H1 (cell line): ENCODE results near the gene LMAN1L.

Source experiments
- EP300 ChIP-seq, 2 experiments: IDR thresholded peaks; 1 replicate in 1 of 2; 2 replicates in 1 of 2; pipeline ENCODE4 v1.6.1; 2011 to 2012; ENCODE audit warnings: low read depth in 2 of 2, low read length in 2 of 2, mild to moderate bottlenecking in 2 of 2, borderline replicate concordance in 1 of 2, inconsistent platforms in 1 of 2, moderate library complexity in 1 of 2
- EZH2 ChIP-seq: fragments of 200-600 bp; sonication (generic); IDR thresholded peaks from 2 replicates; pipeline ENCODE4 v1.7.1; 2012; ENCODE audit warnings: low read depth, mild to moderate bottlenecking, moderate library complexity, low read length, inconsistent platforms; ENCODE audit not compliant: severe bottlenecking
- GABPA ChIP-seq: IDR thresholded peaks from 2 replicates; pipeline ENCODE4 v1.6.1; 2011; ENCODE audit warnings: mild to moderate bottlenecking, low read length, moderate library complexity, borderline replicate concordance; ENCODE audit not compliant: insufficient read depth
- MAFK ChIP-seq: IDR thresholded peaks from 2 replicates; pipeline ENCODE4 v1.6.1; 2012; ENCODE audit warnings: low read depth, mild to moderate bottlenecking, improper control_type of control experiment, low read length
- PHF8 ChIP-seq: fragments of 200-600 bp; sonication (generic); conservative IDR thresholded peaks from 2 replicates; pipeline ENCODE4 v1.7.1; 2012; ENCODE audit warnings: low read depth, mild to moderate bottlenecking, inconsistent platforms, low read length, moderate library complexity
- RAD21 ChIP-seq, 2 experiments: IDR thresholded peaks in 1 of 2; conservative IDR thresholded peaks in 1 of 2; 2 replicates each; pipeline ENCODE4 v1.6.1; 2011; ENCODE audit warnings: low read depth in 2 of 2, low read length in 2 of 2, improper control_type of control experiment in 1 of 2, inconsistent platforms in 1 of 2, mild to moderate bottlenecking in 1 of 2, moderate library complexity in 1 of 2
- TAF1 ChIP-seq: IDR thresholded peaks from 2 replicates; pipeline ENCODE4 v1.6.1; 2011; ENCODE audit warnings: mild to moderate bottlenecking, low read depth, low read length
- TBP ChIP-seq: IDR thresholded peaks from 2 replicates; pipeline ENCODE4 v1.6.1; 2011; ENCODE audit warnings: low read depth, low read length, improper control_type of control experiment
- YY1 ChIP-seq: IDR thresholded peaks from 2 replicates; pipeline ENCODE4 v1.6.1; 2011; ENCODE audit warnings: low read depth, mild to moderate bottlenecking, low read length
- TF ChIP-seq, protein P1 (sequence below), 3 experiments: IDR thresholded peaks; 1 replicate in 2 of 3; 2 replicates in 1 of 3; pipeline versions ENCODE4 v1.5.1 to v1.6.1; 2011; ENCODE audit warnings: low read length in 3 of 3, mild to moderate bottlenecking in 3 of 3, inconsistent platforms in 2 of 3, low read depth in 1 of 3, moderate library complexity in 1 of 3; ENCODE audit not compliant: insufficient read depth in 1 of 3; ENCODE audit errors: control extremely low read depth in 1 of 3
- TF ChIP-seq, protein P2 (sequence below): IDR thresholded peaks from 2 replicates; pipeline ENCODE4 v1.6.1; 2011; ENCODE audit warnings: low read length, improper control_type of control experiment
- TF ChIP-seq, protein P3 (sequence below): IDR thresholded peaks from 2 replicates; pipeline ENCODE4 v1.6.1; 2012; ENCODE audit warnings: low read length, inconsistent platforms

DNA sequence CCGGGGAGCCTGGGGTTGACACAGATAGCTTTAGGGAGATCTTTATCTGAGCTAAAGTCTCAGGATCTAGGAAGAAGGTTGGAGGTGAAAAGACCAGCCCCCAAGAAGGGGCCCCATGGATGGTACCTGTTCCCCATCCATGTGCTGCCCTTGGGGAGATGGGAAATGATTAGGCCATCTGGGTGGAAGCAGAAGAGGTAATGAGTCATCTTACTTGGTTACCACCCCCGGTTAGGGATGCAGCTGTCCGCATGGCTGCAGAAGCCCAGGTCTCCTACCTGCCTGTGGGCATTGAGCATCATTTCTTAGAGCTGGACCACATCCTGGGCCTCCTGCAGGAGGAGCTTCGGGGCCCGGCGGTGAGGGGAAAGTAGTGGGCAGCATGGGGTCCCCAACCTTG is 10.7 kb downstream of the LMAN1L start:
- TF ChIP-seq, protein P1, sequence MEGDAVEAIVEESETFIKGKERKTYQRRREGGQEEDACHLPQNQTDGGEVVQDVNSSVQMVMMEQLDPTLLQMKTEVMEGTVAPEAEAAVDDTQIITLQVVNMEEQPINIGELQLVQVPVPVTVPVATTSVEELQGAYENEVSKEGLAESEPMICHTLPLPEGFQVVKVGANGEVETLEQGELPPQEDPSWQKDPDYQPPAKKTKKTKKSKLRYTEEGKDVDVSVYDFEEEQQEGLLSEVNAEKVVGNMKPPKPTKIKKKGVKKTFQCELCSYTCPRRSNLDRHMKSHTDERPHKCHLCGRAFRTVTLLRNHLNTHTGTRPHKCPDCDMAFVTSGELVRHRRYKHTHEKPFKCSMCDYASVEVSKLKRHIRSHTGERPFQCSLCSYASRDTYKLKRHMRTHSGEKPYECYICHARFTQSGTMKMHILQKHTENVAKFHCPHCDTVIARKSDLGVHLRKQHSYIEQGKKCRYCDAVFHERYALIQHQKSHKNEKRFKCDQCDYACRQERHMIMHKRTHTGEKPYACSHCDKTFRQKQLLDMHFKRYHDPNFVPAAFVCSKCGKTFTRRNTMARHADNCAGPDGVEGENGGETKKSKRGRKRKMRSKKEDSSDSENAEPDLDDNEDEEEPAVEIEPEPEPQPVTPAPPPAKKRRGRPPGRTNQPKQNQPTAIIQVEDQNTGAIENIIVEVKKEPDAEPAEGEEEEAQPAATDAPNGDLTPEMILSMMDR (IDR thresholded peaks at IDR 0.05; ENCODE audit: control extremely low read depth in 1 of 3, insufficient read depth in 1 of 3, low read depth in 1 of 3, low read length in 3 of 3), result no peak
- no peak for TF ChIP-seq GABPA
- no peak for TF ChIP-seq TBP
- TF ChIP-seq, protein P2, sequence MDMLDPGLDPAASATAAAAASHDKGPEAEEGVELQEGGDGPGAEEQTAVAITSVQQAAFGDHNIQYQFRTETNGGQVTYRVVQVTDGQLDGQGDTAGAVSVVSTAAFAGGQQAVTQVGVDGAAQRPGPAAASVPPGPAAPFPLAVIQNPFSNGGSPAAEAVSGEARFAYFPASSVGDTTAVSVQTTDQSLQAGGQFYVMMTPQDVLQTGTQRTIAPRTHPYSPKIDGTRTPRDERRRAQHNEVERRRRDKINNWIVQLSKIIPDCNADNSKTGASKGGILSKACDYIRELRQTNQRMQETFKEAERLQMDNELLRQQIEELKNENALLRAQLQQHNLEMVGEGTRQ, result no peak
- TF ChIP-seq RAD21 (IDR thresholded peaks at IDR 0.05 in 1 of 2, conservative IDR thresholded peaks at IDR 0.05 in 1 of 2; ENCODE audit: low read depth in 2 of 2, low read length in 2 of 2), result no peak
- no peak for TF ChIP-seq MAFK
- TF ChIP-seq, protein P3, sequence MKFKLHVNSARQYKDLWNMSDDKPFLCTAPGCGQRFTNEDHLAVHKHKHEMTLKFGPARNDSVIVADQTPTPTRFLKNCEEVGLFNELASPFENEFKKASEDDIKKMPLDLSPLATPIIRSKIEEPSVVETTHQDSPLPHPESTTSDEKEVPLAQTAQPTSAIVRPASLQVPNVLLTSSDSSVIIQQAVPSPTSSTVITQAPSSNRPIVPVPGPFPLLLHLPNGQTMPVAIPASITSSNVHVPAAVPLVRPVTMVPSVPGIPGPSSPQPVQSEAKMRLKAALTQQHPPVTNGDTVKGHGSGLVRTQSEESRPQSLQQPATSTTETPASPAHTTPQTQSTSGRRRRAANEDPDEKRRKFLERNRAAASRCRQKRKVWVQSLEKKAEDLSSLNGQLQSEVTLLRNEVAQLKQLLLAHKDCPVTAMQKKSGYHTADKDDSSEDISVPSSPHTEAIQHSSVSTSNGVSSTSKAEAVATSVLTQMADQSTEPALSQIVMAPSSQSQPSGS, result no peak
- no peak for TF ChIP-seq EP300 (IDR thresholded peaks at IDR 0.05; ENCODE audit: borderline replicate concordance in 1 of 2, low read depth in 2 of 2, low read length in 2 of 2)
- no peak for TF ChIP-seq TAF1
- no peak for TF ChIP-seq PHF8
- TF ChIP-seq YY1, result no peak
- no peak for TF ChIP-seq EZH2
